Measurements from ENCODE around the gene SPRR1A. TPM values are rescaled to one million over a fixed set of nuclear protein-coding genes. Genes with fewer than 3 reads are reported as not detected.

SPRR1A gene
- polyA plus RNA-seq, 3 donors: not detected

GRCh38 chr1:152960452-152961044, 23.3 kb upstream of the SPRR1A start:
- Histone ChIP-seq H3K27ac (ENCODE audit: low read depth in 1 of 2, low read length in 2 of 2) (no peak overlapping the region), H3K4me1 (ENCODE audit: control insufficient read depth in 1 of 2, insufficient read depth in 2 of 2, low read length in 2 of 2) (no peaks in the 10 kb centered on the region), H3K27me3 (ENCODE audit: control insufficient read depth in 2 of 2, insufficient read depth in 2 of 2, low read length in 2 of 2) (no peaks in the 10 kb centered on the region), H3K9ac (ENCODE audit: insufficient read depth, low read length, poor library complexity, severe bottlenecking) (no peak overlapping the region), H3K36me3 (replicated peaks in 1 of 2; ENCODE audit: control insufficient read depth in 1 of 2, insufficient read depth in 2 of 2, low read length in 2 of 2) (no peaks in the 10 kb centered on the region), H3K79me2 (ENCODE audit: insufficient read depth, low read length) (no peaks in the 10 kb centered on the region), H4K20me1 (ENCODE audit: insufficient read depth, low read length) (no peaks in the 10 kb centered on the region), H2AFZ (ENCODE audit: insufficient read depth, low read depth, low read length, poor library complexity, severe bottlenecking) (no peak overlapping the region), H3K4me2 (replicated peaks; ENCODE audit: extremely low read depth, low read length, poor library complexity, severe bottlenecking) (no peak overlapping the region), H3K4me3 (replicated peaks in 1 of 3; ENCODE audit: low read depth in 2 of 3, low read length in 3 of 3) (no peak overlapping the region), H3K9me3 (replicated peaks in 1 of 2; ENCODE audit: control insufficient read depth in 1 of 2, insufficient read depth in 1 of 2, low read length in 2 of 2) (no peaks in the 10 kb centered on the region)
- Mint-ChIP-seq H3K9me3 (peaks cover 0 to 2% (median 0%) of the 10 kb centered on the region in 7 donors), H3K4me3 (no peak overlapping the region), H3K4me1 (no peaks in the 10 kb centered on the region), H3K27me3 (ENCODE audit: low read depth in 3 of 3) (peaks cover 1 to 12% (median 6%) of the 10 kb centered on the region in 3 donors), H3K36me3 (no peaks in the 10 kb centered on the region), H3K27ac (no peak overlapping the region)
- no peak for TF ChIP-seq CTCF (IDR thresholded peaks at IDR 0.05)
- WGBS (ENCODE audit: insufficient coverage): 87% methylated on average over 4 of the region's 10 CpGs
- intact Hi-C loops (cut with micrococcal nuclease): no loop called here
- no peak for DNase-seq

GRCh38 chr1:152961226-152961891, 22.5 kb upstream of the SPRR1A start:
- no peak for DNase-seq
- Histone ChIP-seq H3K4me2 (replicated peaks; ENCODE audit: extremely low read depth, low read length, poor library complexity, severe bottlenecking) (no peak overlapping the region), H3K27me3 (ENCODE audit: control insufficient read depth in 2 of 2, insufficient read depth in 2 of 2, low read length in 2 of 2) (no peaks in the 10 kb centered on the region), H3K9me3 (replicated peaks in 1 of 2; ENCODE audit: control insufficient read depth in 1 of 2, insufficient read depth in 1 of 2, low read length in 2 of 2) (no peaks in the 10 kb centered on the region), H3K27ac (ENCODE audit: low read depth in 1 of 2, low read length in 2 of 2) (no peak overlapping the region), H3K36me3 (replicated peaks in 1 of 2; ENCODE audit: control insufficient read depth in 1 of 2, insufficient read depth in 2 of 2, low read length in 2 of 2) (no peaks in the 10 kb centered on the region), H3K9ac (ENCODE audit: insufficient read depth, low read length, poor library complexity, severe bottlenecking) (no peak overlapping the region), H2AFZ (ENCODE audit: insufficient read depth, low read depth, low read length, poor library complexity, severe bottlenecking) (no peak overlapping the region), H3K79me2 (ENCODE audit: insufficient read depth, low read length) (no peaks in the 10 kb centered on the region), H3K4me1 (ENCODE audit: control insufficient read depth in 1 of 2, insufficient read depth in 2 of 2, low read length in 2 of 2) (no peaks in the 10 kb centered on the region), H4K20me1 (ENCODE audit: insufficient read depth, low read length) (no peaks in the 10 kb centered on the region), H3K4me3 (replicated peaks in 1 of 3; ENCODE audit: low read depth in 2 of 3, low read length in 3 of 3) (no peak overlapping the region)
- no peaks in the 10 kb centered on the region for H3K36me3 Mint-ChIP-seq
- H3K9me3 Mint-ChIP-seq: peaks cover 0 to 2% (median 0%) of the 10 kb centered on the region in 7 donors
- H3K4me1 Mint-ChIP-seq: no peaks in the 10 kb centered on the region
- intact Hi-C loops (cut with micrococcal nuclease): no loop called here
- no peak overlapping the region for H3K4me3 Mint-ChIP-seq
- peaks cover 3 to 15% (median 6%) of the 10 kb centered on the region in 3 donors for H3K27me3 Mint-ChIP-seq (ENCODE audit: low read depth in 3 of 3)
- H3K27ac Mint-ChIP-seq: no peak overlapping the region
- WGBS (ENCODE audit: insufficient coverage): 96% methylated on average over 7 of the region's 7 CpGs
- no peak for TF ChIP-seq CTCF (IDR thresholded peaks at IDR 0.05)
